GM12864 (cell line): ENCODE measurements around the gene TRIM15.
"Not testable (repeated sequence)": the region's sequence is repeated elsewhere in the genome, so short reads cannot be mapped to it uniquely, and the experiment has no call there.

Experiments used
- DNase-seq: peaks from one replicate; pipeline ENCODE4 v3.0.0-alpha.2; 2011; ENCODE audit warnings: low read depth
- H3K4me3 ChIP-seq: 2 replicates; pipeline ENCODE4 v1.5.1; 2011; ENCODE audit warnings: mild to moderate bottlenecking, low read depth, low read length, control low read depth
- TF ChIP-seq, protein P1 (sequence below): IDR thresholded peaks from 2 replicates; pipeline ENCODE4 v1.5.1; 2011; ENCODE audit warnings: low read depth, mild to moderate bottlenecking, moderate library complexity, low read length, control low read depth, inconsistent platforms; ENCODE audit errors: missing control alignments

The TRIM15 gene

DNA sequence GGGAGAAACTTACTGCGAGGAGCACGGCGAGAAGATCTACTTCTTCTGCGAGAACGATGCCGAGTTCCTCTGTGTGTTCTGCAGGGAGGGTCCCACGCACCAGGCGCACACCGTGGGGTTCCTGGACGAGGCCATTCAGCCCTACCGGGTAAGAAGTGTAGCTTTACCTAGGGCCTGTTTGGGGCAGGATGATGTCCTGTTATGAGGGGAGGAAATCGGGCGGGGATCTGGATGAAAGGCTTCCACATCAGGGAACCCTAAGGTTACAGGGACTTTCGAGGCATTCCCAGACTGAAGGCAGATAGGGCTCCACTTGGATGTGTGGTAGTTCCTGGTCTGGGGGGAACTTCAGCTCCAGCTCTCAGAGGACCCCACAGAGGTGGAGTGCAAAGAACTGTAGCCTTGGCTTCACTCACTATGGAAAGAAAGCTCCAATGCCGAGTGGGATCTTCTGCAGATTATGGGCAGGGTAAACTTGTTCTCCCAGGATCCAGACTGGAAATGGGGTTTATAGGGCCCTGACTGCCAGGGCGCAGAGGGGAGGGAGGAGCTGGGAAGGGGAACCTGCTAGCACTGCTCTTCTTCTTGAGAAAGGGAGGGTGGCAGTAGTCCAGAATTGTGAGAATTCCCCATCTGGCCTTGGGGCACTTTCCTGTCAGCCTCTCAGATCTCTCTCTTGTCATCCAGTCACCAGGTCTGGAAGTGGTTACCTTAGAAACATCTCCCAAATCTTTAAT lies 740 bp downstream of the TRIM15 start:
- H3K4me3 ChIP-seq, result no peak overlapping the region
- TF ChIP-seq, protein P1, sequence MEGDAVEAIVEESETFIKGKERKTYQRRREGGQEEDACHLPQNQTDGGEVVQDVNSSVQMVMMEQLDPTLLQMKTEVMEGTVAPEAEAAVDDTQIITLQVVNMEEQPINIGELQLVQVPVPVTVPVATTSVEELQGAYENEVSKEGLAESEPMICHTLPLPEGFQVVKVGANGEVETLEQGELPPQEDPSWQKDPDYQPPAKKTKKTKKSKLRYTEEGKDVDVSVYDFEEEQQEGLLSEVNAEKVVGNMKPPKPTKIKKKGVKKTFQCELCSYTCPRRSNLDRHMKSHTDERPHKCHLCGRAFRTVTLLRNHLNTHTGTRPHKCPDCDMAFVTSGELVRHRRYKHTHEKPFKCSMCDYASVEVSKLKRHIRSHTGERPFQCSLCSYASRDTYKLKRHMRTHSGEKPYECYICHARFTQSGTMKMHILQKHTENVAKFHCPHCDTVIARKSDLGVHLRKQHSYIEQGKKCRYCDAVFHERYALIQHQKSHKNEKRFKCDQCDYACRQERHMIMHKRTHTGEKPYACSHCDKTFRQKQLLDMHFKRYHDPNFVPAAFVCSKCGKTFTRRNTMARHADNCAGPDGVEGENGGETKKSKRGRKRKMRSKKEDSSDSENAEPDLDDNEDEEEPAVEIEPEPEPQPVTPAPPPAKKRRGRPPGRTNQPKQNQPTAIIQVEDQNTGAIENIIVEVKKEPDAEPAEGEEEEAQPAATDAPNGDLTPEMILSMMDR, result no peak
- no peak for DNase-seq

DNA sequence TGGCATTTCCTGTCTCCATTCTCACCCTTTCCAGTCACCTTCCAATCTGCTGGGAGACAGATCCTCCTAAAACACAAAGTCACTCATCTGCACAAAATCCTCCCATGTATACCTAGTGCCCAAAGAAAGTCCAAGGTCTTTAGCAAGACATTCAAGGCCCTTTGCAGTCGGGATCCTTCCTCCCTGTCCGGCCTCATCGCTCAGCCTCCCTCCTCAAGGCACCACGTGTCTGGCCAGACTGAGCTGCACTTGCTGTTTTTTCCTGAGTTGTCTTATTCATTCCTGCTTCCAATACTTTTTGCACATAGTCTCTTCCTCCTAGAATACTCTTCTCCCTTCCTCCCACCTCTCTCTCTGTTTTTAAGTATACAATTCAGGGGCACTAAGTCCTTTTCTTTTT lies 1.4 kb downstream of the TRIM15 start:
- H3K4me3 ChIP-seq, result no peak overlapping the region
- TF ChIP-seq, protein P1, result no peak
- no peak for DNase-seq

DNA sequence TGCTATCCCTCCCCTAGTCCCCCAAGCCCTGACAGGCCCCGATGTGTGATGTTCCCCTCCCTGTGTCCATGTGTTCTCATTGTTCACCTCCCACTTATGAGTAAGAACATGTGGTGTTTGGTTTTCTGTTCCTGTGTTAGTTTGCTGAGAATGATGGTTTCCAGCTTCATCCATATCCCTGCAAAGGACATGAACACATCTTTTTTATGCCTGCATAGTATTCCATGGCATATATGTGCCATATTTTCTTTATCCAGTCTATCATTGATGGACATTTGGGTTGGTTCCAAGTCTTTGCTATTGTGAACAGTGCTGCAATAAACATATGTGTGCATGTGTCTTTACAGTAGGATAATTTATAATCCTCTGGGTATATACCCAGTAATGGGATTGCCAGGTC lies 1.9 kb downstream of the TRIM15 start:
- not testable (repeated sequence) for H3K4me3 ChIP-seq, DNase-seq

DNA sequence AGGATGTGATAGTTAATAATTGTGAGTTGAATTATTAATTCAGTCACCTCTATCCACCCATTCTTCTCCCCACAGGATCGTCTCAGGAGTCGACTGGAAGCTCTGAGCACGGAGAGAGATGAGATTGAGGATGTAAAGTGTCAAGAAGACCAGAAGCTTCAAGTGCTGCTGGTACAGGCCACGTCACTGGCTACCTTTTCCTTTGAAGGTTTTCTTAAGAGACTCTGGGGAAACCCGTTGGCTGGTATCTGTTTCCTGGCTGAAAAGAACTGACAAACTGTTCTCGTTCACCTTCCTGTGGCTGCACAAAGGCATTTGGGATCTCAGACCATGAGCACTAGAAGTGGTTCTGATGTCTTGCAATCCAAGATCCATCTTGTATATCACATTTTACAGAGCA lies 3.8 kb downstream of the TRIM15 start:
- TF ChIP-seq, protein P1, result no peak
- H3K4me3 ChIP-seq, result no peak overlapping the region
- DNase-seq, result no peak

DNA sequence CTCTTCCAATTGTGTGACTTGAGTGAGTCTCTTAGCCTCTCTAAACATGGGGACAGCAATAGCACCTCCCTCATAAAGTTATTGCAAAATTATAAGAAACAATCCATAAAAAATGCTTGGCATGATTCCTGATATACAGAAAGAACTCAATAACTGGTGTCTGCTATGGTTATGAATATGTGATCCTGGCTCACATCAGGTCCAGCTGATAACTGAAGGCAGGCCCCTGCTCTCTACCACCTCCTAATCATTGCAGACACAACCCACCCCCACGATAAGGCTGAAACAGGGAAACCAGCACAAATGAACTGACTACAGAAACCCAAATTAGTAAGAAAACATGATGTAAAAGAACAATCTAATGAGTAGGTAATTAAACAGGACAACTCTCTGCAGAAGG lies 5.4 kb downstream of the TRIM15 start:
- DNase-seq, result no peak
- H3K4me3 ChIP-seq, result no peak overlapping the region
- TF ChIP-seq, protein P1, result no peak

DNA sequence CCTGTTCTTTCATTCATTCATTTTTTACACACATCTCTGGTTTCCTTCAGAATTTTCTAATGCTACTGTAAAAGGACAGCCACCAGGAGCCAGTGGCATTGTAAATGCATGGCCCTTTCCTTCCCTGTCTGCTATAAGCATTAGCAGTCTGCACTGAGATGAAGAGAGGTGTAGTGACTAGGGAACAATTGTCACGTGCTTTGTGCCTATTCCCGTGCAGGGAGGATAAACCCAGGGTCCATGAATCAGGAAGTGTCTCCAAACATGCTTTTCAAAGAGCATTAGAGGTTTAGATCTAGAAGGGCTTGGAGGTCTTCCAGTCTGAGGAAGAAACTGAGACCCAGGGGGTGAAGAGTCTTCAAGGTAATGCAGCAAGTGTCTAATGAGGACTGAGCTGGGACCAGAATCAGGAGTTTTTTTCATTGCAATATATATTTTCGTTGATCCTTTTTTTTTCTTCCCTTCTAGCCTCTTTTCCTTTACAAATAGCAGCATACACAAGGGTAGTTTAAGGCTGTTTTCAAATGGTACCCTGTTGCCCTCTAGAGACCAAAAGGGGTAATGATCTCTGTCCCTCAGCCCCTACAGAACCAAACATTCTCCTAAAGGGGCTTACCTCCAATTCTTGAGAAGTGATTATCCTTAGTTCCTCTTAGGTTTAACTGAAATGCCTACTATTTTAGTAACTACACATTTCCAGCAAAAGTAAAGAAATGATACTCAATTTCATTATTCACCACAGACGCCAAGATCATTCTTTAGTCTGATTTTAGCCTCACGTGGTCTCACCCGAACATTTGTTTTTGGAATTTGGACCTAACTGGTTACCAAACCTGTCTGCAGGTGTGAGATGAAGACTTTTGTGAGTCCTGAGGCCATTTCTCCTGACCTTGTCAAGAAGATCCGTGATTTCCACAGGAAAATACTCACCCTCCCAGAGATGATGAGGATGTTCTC lies 6.6 kb downstream of the TRIM15 start:
- no peak overlapping the region for H3K4me3 ChIP-seq
- DNase-seq, result no peak
- TF ChIP-seq, protein P1, result peak; percentile 87

DNA sequence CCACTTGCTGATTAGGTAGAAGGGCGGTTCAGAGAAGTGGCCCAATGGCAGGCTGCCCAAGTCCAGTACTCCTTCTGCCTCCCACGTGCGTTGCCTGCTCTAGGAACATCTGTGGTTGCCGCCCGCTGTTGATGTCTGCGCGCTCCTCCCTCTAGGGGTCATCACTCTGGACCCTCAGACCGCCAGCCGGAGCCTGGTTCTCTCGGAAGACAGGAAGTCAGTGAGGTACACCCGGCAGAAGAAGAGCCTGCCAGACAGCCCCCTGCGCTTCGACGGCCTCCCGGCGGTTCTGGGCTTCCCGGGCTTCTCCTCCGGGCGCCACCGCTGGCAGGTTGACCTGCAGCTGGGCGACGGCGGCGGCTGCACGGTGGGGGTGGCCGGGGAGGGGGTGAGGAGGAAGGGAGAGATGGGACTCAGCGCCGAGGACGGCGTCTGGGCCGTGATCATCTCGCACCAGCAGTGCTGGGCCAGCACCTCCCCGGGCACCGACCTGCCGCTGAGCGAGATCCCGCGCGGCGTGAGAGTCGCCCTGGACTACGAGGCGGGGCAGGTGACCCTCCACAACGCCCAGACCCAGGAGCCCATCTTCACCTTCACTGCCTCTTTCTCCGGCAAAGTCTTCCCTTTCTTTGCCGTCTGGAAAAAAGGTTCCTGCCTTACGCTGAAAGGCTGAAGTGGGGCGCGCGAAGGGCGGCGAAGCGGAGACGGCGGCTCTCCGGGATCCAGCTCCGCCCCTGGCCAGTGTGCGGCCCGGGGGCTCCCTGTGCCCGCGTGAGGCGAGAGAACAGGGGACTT lies 8.5 kb downstream of the TRIM15 start:
- TF ChIP-seq, protein P1, result no peak
- no peak overlapping the region for H3K4me3 ChIP-seq
- DNase-seq, result no peak
